HG03442 (cell line): Measurements from ENCODE around the gene VSX1.

Source experiments
- ATAC-seq: cut with Tn5 transposase; IDR thresholded peaks from one replicate; pipeline ENCODE4 v1.9.1; 2021; ENCODE audit warnings: mild to moderate bottlenecking, moderate library complexity; ENCODE audit not compliant: unreplicated experiment

Gene VSX1

GRCh38 chr20:25042531-25043498, 39.1 kb downstream of the VSX1 start:
- peak; percentile 89 for ATAC-seq

GRCh38 chr20:25041813-25042530, 40.0 kb downstream of the VSX1 start:
- no peak for ATAC-seq

GRCh38 chr20:25040438-25040831, 41.5 kb downstream of the VSX1 start:
- no peak for ATAC-seq

- ATAC-seq, result no peak
Measured at GRCh38 chr20:25039697-25040437, 42.1 kb downstream of the VSX1 start.

GRCh38 chr20:25038591-25039015, 43.3 kb downstream of the VSX1 start:
- ATAC-seq, result no peak

GRCh38 chr20:25038103-25038410, 43.9 kb downstream of the VSX1 start:
- no peak for ATAC-seq

- ATAC-seq, result no peak
Measured at GRCh38 chr20:25037288-25038102, 44.4 kb downstream of the VSX1 start.

- ATAC-seq, result no peak
Measured at GRCh38 chr20:25036331-25036936, 45.5 kb downstream of the VSX1 start.

GRCh38 chr20:25035921-25036320, 46.0 kb downstream of the VSX1 start:
- ATAC-seq, result no peak

GRCh38 chr20:25033924-25034300, 48.0 kb downstream of the VSX1 start:
- no peak for ATAC-seq

GRCh38 chr20:25033265-25033923, 48.5 kb downstream of the VSX1 start:
- no peak for ATAC-seq

- no peak for ATAC-seq
Measured at GRCh38 chr20:25032478-25033264, 49.3 kb downstream of the VSX1 start.

- no peak for ATAC-seq
Measured at GRCh38 chr20:25032065-25032477, 49.9 kb downstream of the VSX1 start.

- ATAC-seq, result no peak
Measured at GRCh38 chr20:25031241-25031640, 50.7 kb downstream of the VSX1 start.

GRCh38 chr20:25030649-25031207, 51.2 kb downstream of the VSX1 start:
- ATAC-seq, result no peak

GRCh38 chr20:25030007-25030648, 51.8 kb downstream of the VSX1 start:
- ATAC-seq, result no peak

GRCh38 chr20:25025986-25026605, 55.8 kb downstream of the VSX1 start:
- ATAC-seq, result no peak
